SK-N-MC (cell line): Measurements from ENCODE around the gene MAP7.

Experiments used
- EZH2 ChIP-seq: fragments of 200-600 bp; sonication (generic); IDR thresholded peaks from one replicate; pipeline ENCODE4 v1.6.1; 2017; ENCODE audit warnings: antibody characterized with exemption
- FOXP2 ChIP-seq: optimal IDR thresholded peaks from 2 replicates; pipeline ENCODE3; 2011; ENCODE audit warnings: mild to moderate bottlenecking, moderate library complexity; ENCODE audit not compliant: insufficient read depth; ENCODE audit errors: extremely low read length, control extremely low read depth
- POLR2AphosphoS5 ChIP-seq: IDR thresholded peaks from 2 replicates; pipeline ENCODE4 v1.6.1; 2012; ENCODE audit warnings: mild to moderate bottlenecking, low read depth, low read length, borderline replicate concordance

DNA sequence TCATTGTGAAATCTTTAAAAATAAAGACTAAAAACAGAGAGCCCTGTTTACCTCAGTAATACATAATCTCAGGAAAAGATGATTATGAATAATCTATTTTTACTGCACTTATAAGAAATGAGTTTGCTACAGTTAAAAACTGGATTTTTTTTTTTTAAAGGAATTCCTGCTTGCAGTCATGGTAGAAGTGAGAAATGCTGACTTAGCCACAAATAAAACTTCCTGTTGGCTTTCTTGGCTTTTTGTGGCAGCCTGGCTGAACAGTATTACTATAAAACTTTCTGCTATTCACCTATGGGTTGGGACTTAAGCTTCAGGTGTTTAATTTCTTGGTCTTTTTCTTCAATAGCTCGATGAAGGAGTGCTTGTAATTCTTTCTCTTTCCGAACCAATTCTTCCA, 12.0 kb upstream of the MAP7 start:
- TF ChIP-seq EZH2 (no peak), POLR2AphosphoS5 (no peak), FOXP2 (no peak)
